ENCODE results near the gene RBM8A.
"Not testable (repeated sequence)": the region's sequence is repeated elsewhere in the genome, so short reads cannot be mapped to it uniquely, and the experiment has no call there.

Gene RBM8A

DNA sequence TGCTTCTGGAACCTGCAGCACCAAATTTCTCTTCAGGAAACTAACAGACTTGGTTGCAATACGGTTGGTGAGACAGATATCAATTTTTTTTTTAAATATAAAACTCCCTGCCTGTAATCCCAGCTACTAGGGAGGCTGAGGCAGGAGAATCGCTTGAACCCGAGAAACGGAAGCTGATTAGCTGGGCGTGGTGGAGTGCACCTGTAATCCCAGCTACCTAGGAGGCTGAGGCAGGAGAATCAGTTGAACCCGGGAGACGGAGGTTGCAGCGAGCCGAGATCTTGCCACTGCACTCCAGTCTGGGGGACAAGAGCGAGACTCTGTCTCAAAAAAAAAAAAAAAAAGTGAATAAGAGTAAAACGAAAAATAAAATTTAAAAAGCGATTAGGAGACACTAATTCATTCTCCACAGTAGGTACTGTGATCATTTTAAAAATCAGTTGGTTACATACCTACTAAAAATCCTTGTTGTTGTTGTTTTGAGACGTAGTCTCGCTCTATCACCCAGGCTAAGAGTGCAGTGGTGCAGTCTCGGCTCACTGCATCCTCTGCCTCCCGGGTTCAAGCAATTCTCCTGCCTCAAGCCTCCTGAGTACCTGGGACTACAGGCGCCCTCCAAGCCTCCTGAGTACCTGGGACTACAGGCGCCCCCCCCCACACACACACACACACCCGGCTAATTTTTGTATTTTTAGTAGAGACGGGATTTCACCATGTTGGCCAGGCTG, 796 bp upstream of the RBM8A start:
- TF ChIP-seq CTCF (IDR thresholded peaks at IDR 0.05; ENCODE audit: low read depth, low read length) = no peak
- no peak for DNase-seq (ENCODE audit: extremely low read depth, low read depth)

DNA sequence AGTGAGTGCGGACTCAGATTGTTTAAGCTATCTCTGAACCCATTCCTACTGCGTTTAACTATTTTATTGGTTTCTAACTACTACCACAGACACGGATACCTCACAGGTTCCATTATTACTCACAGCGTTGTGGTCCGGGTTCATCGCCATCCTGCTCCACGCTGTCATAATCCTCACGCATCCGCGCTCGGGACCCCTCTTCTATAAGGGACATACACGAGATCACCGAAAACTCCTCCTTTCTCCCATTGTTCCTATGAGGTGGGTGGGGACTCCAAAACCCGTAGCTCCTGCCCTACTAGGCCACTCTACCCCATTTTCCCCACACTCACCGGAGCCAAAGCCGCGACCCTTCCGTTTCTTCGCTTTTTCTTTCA, 610 bp downstream of the RBM8A start:
- DNase-seq (ENCODE audit: extremely low read depth, low read depth) = no peak
- TF ChIP-seq CTCF (IDR thresholded peaks at IDR 0.05; ENCODE audit: low read depth, low read length) = no peak

- TF ChIP-seq CTCF (IDR thresholded peaks at IDR 0.05; ENCODE audit: low read depth, low read length) = no peak
- no peak for DNase-seq (ENCODE audit: extremely low read depth, low read depth)
These were observed 5.0 kb downstream of the RBM8A start for GRCh38 chr1:145922266-145922665.

DNA sequence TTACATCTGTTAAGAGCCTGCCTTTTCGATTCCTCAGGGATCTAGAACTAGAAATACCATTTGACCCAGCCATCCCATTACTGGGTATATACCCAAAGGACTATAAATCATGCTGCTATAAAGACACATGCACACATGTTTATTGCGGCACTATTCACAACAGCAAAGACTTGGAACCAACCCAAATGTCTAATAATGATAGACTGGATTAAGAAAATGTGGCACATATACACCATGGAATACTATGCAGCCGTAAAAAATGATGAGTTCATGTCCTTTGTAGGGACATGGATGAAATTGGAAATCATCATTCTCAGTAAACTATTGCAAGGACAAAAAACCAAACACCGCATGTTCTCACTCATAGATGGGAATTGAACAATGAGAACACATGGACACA, 7.0 kb downstream of the RBM8A start:
- not testable (repeated sequence) for DNase-seq (ENCODE audit: extremely low read depth, low read depth)

GRCh38 chr1:145918992-145919939, 8.0 kb downstream of the RBM8A start:
- no peak for DNase-seq (ENCODE audit: extremely low read depth, low read depth)
- no peak for TF ChIP-seq CTCF (IDR thresholded peaks at IDR 0.05; ENCODE audit: low read depth, low read length)

- DNase-seq (ENCODE audit: extremely low read depth, low read depth) = peak; percentile 47
- TF ChIP-seq CTCF (IDR thresholded peaks at IDR 0.05; ENCODE audit: low read depth, low read length) = no peak
These were observed 8.9 kb downstream of the RBM8A start, which contains the start of gene PEX11B for GRCh38 chr1:145918144-145918991. TSS of gene PEX11B (minus strand) at chr1:145918717. CDS start at chr1:145918688, 29 bp downstream.

- TF ChIP-seq CTCF (IDR thresholded peaks at IDR 0.05; ENCODE audit: low read depth, low read length) = no peak
- no peak for DNase-seq (ENCODE audit: extremely low read depth, low read depth)
These were observed 9.7 kb downstream of the RBM8A start for GRCh38 chr1:145917595-145917994.

All from AG09319 (cell line).